ENCODE measurements around the gene NFIC. TPM values are rescaled to one million over a fixed set of nuclear protein-coding genes. Genes with fewer than 3 reads are reported as not detected.

NFIC gene
- total and polyA plus RNA-seq, 10 of the 15 experiments (the other 5 are each of a cell fraction or from before 2014, with no cell fraction given): 0.71 to 53.5 (median 10.2) TPM

DNA sequence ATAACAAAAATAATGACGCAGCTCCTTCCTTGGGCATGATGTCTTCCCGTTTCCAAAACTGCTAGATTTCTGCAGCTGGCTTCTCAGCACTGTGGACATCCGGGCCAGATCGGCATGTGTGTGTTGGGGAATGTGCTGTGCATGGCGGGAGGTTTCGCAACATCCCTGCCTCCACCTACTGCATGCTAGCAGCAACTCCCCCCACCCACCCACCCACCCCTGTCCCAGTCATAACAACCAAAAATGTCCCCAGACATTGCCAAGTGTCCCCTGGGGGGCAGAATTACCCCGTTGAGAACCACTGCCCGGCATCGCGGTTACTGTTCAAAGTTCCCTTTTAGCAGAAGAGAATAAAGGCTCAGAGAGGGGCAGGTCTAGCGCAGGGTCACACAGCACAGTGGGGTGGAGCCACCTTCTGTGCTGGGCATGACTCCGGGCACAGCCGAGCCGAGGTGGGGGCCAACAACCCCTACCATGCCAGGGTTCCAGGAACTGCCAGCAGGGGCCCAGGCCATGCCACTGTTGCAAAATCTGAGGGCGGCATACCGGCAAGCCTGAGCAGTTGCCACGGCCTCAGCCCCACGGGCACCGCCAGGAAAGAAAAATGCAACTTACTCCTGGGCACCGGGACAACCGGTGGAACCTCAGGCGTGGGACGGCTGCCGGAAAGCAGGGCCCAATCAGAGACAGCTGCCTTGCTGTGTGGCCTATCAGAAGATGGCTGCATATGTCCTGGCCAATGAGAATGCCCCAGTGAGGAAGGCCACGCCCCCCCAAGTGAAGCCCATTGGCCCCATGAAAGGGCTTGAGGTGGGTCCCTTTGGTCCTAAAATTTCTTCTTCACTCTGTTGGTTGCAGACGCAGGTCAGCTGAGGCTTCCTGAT is 22.5 kb upstream of the NFIC start:
- Histone ChIP-seq H3K27ac (ENCODE audit: control insufficient read depth, insufficient read depth) (no peak overlapping the region), H3K79me2 (ENCODE audit: control insufficient read depth, insufficient read depth, low read length) (no peaks in the 10 kb centered on the region), H2AFZ (ENCODE audit: control insufficient read depth, low read depth, low read length) (no peak overlapping the region; the same call in 1 of the 2 replicates), H3K9ac (ENCODE audit: control insufficient read depth, insufficient read depth, low read length) (no peak overlapping the region), H3K9me3 (replicated peaks; ENCODE audit: control insufficient read depth, insufficient read depth, low read length) (no peaks in the 10 kb centered on the region), H3K27me3 (replicated peaks in 1 of 2; ENCODE audit: control insufficient read depth in 2 of 2, insufficient read depth in 2 of 2, low read length in 1 of 2) (no peaks in the 10 kb centered on the region; a peak in 1 of 4 replicates), H3K36me3 (ENCODE audit: control insufficient read depth in 2 of 2, insufficient read depth in 2 of 2, low read length in 1 of 2) (no peaks in the 10 kb centered on the region), H3K4me3 (no peak overlapping the region), H3K4me1 (ENCODE audit: control insufficient read depth, insufficient read depth, low read length) (no peaks in the 10 kb centered on the region), H4K20me1 (ENCODE audit: control insufficient read depth, insufficient read depth) (no peaks in the 10 kb centered on the region), H3K4me2 (ENCODE audit: control insufficient read depth, insufficient read depth) (0 out of 2 replicates have a peak overlapping the region, but pooled peaks have one; percentile 30)
- intact Hi-C loops (cut with micrococcal nuclease; ENCODE audit: unreplicated experiment) (loop anchor here (5.0 kb wide), 1 partner anchor 83 kb away; no protein-coding TSS in a partner anchor), in situ Hi-C loops (cut with MboI) (no loop called here)
- SMC1A ChIA-PET (ENCODE audit: uncharacterized antibody, unreplicated experiment): interaction anchor here (0.6 to 2.2 kb wide), 2 partner anchors 86 to 127 kb away, joined by 3 to 14 read pairs; no protein-coding TSS in a partner anchor
- peak; percentile 91 for ATAC-seq
- 14% methylated on average over 26 of the region's 26 CpGs for WGBS (ENCODE audit: insufficient coverage, insufficient replicate concordance, low lambda C conversion rate, missing lambda C conversion rate)
- no peak for DNase-seq (ENCODE audit: low read depth, low spot score)
- CTCF ChIA-PET: interaction anchor here (0.8 to 3.0 kb wide), 5 partner anchors 18 to 129 kb away, joined by 3 to 24 read pairs (median 8); no protein-coding TSS in a partner anchor
- POLR2A ChIA-PET: no interaction called here
- BruUV-seq (replicated peaks): no TSS peak
- RAD21 ChIA-PET (ENCODE audit: unreplicated experiment): interaction anchor here (2.0 kb wide), 1 partner anchor 85 kb away, joined by 19 read pairs; no protein-coding TSS in a partner anchor
- peak; percentile 79 for FAIRE-seq
- TF ChIP-seq CTCF (IDR thresholded peaks at IDR 0.05 in 2 of 3, conservative IDR thresholded peaks at IDR 0.05 in 1 of 3; ENCODE audit: control insufficient read depth in 2 of 3, extremely low read depth in 1 of 3, insufficient read depth in 1 of 3, low read depth in 3 of 3, low read length in 3 of 3): peak; percentile 12 to 35 (median 25); a peak in 4 of 6 replicates
- TF ChIP-seq POLR2AphosphoS2 (IDR thresholded peaks at IDR 0.05; ENCODE audit: low read depth, low read length): no peak
- peak; percentile 50; the same call in 1 of the 2 replicates for TF ChIP-seq LARP7 (IDR thresholded peaks at IDR 0.05)
- TF ChIP-seq IRF4 (IDR thresholded peaks at IDR 0.05; ENCODE audit: low read depth, low read length): 0 out of 2 replicates have a peak, but pooled peaks have one; percentile 13
- TF ChIP-seq ZNF622 (IDR thresholded peaks at IDR 0.05): no peak
- peak; percentile 35; the same call in 1 of the 2 replicates for TF ChIP-seq RUNX3 (IDR thresholded peaks at IDR 0.05; ENCODE audit: low read length)
- no peak for TF ChIP-seq IRF3 (IDR thresholded peaks at IDR 0.05)
- TF ChIP-seq GATAD2B (conservative IDR thresholded peaks at IDR 0.05; ENCODE audit: low read depth): 0 out of 2 replicates have a peak, but pooled peaks have one; percentile 44
- 0 out of 2 replicates have a peak, but pooled peaks have one; percentile 22 for TF ChIP-seq YY1 (IDR thresholded peaks at IDR 0.05; ENCODE audit: low read depth, low read length)
- TF ChIP-seq ZNF24 (IDR thresholded peaks at IDR 0.05): no peak
- TF ChIP-seq BMI1 (IDR thresholded peaks at IDR 0.05; ENCODE audit: borderline replicate concordance): no peak
- TF ChIP-seq NFXL1 (IDR thresholded peaks at IDR 0.05; ENCODE audit: borderline replicate concordance): peak; percentile 81; the same call in 1 of the 2 replicates
- TF ChIP-seq ZNF217 (IDR thresholded peaks at IDR 0.05): peak; percentile 72; the same call in 1 of the 2 replicates
- peak; percentile 95 for TF ChIP-seq NFYB (IDR thresholded peaks at IDR 0.05; ENCODE audit: insufficient read depth, low read depth, low read length)
- TF ChIP-seq SMC3 (IDR thresholded peaks at IDR 0.05; ENCODE audit: borderline replicate concordance, low read length): peak; percentile 25; the same call in 1 of the 2 replicates
- TF ChIP-seq MEF2B (IDR thresholded peaks at IDR 0.05; ENCODE audit: partially characterized antibody, poor library complexity, severe bottlenecking): peak; percentile 34
- TF ChIP-seq FOS (IDR thresholded peaks at IDR 0.05; ENCODE audit: borderline replicate concordance, extremely low read depth, insufficient read length): peak; percentile 58
- peak; percentile 55 for TF ChIP-seq RAD21 (IDR thresholded peaks at IDR 0.05; ENCODE audit: insufficient read depth, low read depth, low read length)
- TF ChIP-seq NRF1 (conservative IDR thresholded peaks at IDR 0.05; ENCODE audit: low read depth, low read length): no peak
- peak; percentile 92 for TF ChIP-seq SP1 (IDR thresholded peaks at IDR 0.05; ENCODE audit: low read depth, low read length)
- TF ChIP-seq POU2F2 (IDR thresholded peaks at IDR 0.05; ENCODE audit: borderline replicate concordance, low read depth, low read length): 0 out of 3 replicates have a peak, but pooled peaks have one; percentile 17
